HepG2 (cell line): ENCODE results near the gene ACP1. TPM values are rescaled to one million over a fixed set of nuclear protein-coding genes. Genes with fewer than 3 reads are reported as not detected.

Experiments used
- AKAP8 ChIP-seq: sonication (generic); formaldehyde crosslinking; IDR thresholded peaks from 2 replicates; pipeline ENCODE4 v1.5.1; 2020; ENCODE audit warnings: mild to moderate bottlenecking, missing genetic modification reagents
- ATF7 ChIP-seq, 2 experiments: fragments of 450-650 bp in 1 of 2; sonication (generic) in 1 of 2; formaldehyde crosslinking in 1 of 2; IDR thresholded peaks; 2 replicates each; pipeline versions ENCODE4 v1.4.0 to v1.6.1; 2016 to 2020; ENCODE audit warnings: antibody characterized with exemption in 1 of 2, mild to moderate bottlenecking in 1 of 2, missing genetic modification reagents in 1 of 2
- FOXM1 ChIP-seq: sonication (generic); formaldehyde crosslinking; IDR thresholded peaks from 2 replicates; pipeline ENCODE4 v1.5.0; 2020; ENCODE audit warnings: missing genetic modification reagents
- MED1 ChIP-seq: sonication (generic); formaldehyde crosslinking; IDR thresholded peaks from 2 replicates; pipeline ENCODE4 v1.4.0; 2020; ENCODE audit warnings: missing genetic modification reagents
- MED8 ChIP-seq: sonication (generic); formaldehyde crosslinking; IDR thresholded peaks from 2 replicates; pipeline ENCODE4 v1.8.1; 2023; ENCODE audit warnings: mild to moderate bottlenecking, missing genetic modification reagents; ENCODE audit not compliant: insufficient replicate concordance
- NFYB ChIP-seq: sonication (generic); formaldehyde crosslinking; IDR thresholded peaks from 2 replicates; pipeline ENCODE4 v1.4.0; 2020; ENCODE audit warnings: missing genetic modification reagents
- NR3C1 ChIP-seq: sonication (generic); formaldehyde crosslinking; IDR thresholded peaks from 2 replicates; pipeline ENCODE4 v1.4.0; 2020; ENCODE audit warnings: missing genetic modification reagents
- SALL2 ChIP-seq: sonication (generic); formaldehyde crosslinking; IDR thresholded peaks from 2 replicates; pipeline ENCODE4 v1.8.1; 2023; ENCODE audit warnings: mild to moderate bottlenecking, missing genetic modification reagents, inconsistent platforms
- SUZ12 ChIP-seq: fragments of 150-350 bp; IDR thresholded peaks from 2 replicates; pipeline ENCODE4 v1.6.1; 2014; ENCODE audit warnings: low read depth, low read length
- SYNCRIP ChIP-seq: fragments of 200-400 bp; formaldehyde crosslinking; IDR thresholded peaks from 2 replicates; pipeline ENCODE4 v1.6.1; 2018; ENCODE audit warnings: mild to moderate bottlenecking, low read depth, low read length; ENCODE audit not compliant: insufficient read depth
- ZFP36 ChIP-seq: fragments of 150-350 bp; IDR thresholded peaks from 2 replicates; pipeline ENCODE4 v1.6.1; 2018; ENCODE audit warnings: borderline replicate concordance, low read length, low read depth; ENCODE audit not compliant: partially characterized antibody
- ZNF44 ChIP-seq: sonication (generic); formaldehyde crosslinking; IDR thresholded peaks from 2 replicates; pipeline ENCODE4 v1.5.1; 2020; ENCODE audit warnings: mild to moderate bottlenecking, missing genetic modification reagents
- polyA plus RNA-seq, 8 experiments: library from polyadenylated mRNA; depleted of rRNA in 3 of 8; stranded (reverse) in 7 of 8; unstranded in 1 of 8; fragments of >200 nt; fragmentation: Illumina TruSeq in 4 of 8; extraction: Trizol in 4 of 8; gene quantifications; 2 replicates each; pipeline versions ENCODE4 v1.2.1 to v1.2.3, GENCODE V29; 2011 to 2016; ENCODE audit warnings: low read depth in 4 of 8, missing spikeins in 1 of 8, mixed read lengths in 1 of 8; ENCODE audit not compliant: insufficient read depth in 1 of 8
- total RNA-seq, 5 experiments: library from RNA; depleted of rRNA; stranded (reverse); fragments of >200 nt; fragmentation: Illumina TruSeq; extraction: Trizol; gene quantifications; 2 replicates each; pipeline ENCODE4 v1.2.3, GENCODE V29; 2016; ENCODE audit warnings: low read depth in 1 of 5
- TF ChIP-seq, protein P1 (sequence below): sonication (generic); formaldehyde crosslinking; IDR thresholded peaks from 2 replicates; pipeline ENCODE4 v1.8.0; 2022; ENCODE audit warnings: mild to moderate bottlenecking, missing genetic modification reagents
- TF ChIP-seq, protein P2 (sequence below): sonication (generic); formaldehyde crosslinking; IDR thresholded peaks from 2 replicates; pipeline ENCODE4 v1.4.0; 2020; ENCODE audit warnings: mild to moderate bottlenecking, missing genetic modification reagents
- TF ChIP-seq, protein P3 (sequence below): sonication (generic); formaldehyde crosslinking; IDR thresholded peaks from 2 replicates; pipeline ENCODE4 v1.4.0; 2020; ENCODE audit warnings: missing genetic modification reagents, borderline replicate concordance
- TF ChIP-seq, protein P4 (sequence below): sonication (generic); formaldehyde crosslinking; IDR thresholded peaks from 2 replicates; pipeline ENCODE4 v1.5.0; 2020; ENCODE audit warnings: missing genetic modification reagents
- TF ChIP-seq, protein P5 (sequence below): sonication (generic); formaldehyde crosslinking; IDR thresholded peaks from 2 replicates; pipeline ENCODE4 v1.4.0; 2020; ENCODE audit warnings: missing genetic modification reagents
- TF ChIP-seq, protein P6 (sequence below): sonication (generic); formaldehyde crosslinking; IDR thresholded peaks from 2 replicates; pipeline ENCODE4 v1.4.0; 2020; ENCODE audit warnings: missing genetic modification reagents

Gene ACP1
- total and polyA plus RNA-seq, 2 of the 13 experiments (the other 11 are each of a cell fraction or from before 2014, with no cell fraction given), result 246 to 348 TPM

DNA sequence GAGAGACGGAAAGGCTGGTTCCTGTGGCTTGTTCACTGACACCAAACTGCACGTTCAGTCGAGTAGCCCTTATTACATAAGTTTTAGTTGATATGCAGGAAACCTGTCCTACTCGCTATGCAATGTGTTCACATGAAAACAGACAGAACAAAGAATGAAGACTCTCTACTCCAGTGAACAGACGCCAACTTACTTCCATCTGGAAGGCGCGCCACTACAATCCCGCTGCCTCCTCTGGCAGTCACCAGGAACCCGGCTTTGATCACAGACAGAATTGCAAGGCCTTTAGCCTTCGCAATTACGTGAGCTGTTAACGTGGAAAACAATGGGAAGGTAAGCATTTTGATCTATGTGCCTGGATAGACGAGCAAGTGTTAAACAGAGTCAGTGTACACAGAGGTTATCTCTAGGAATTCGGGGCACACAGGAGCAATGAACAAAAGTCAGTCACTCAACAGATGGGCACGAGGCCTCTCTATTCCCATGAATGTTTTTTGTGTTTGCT is 15.2 kb upstream of the ACP1 start (continued):
- TF ChIP-seq, protein P1, sequence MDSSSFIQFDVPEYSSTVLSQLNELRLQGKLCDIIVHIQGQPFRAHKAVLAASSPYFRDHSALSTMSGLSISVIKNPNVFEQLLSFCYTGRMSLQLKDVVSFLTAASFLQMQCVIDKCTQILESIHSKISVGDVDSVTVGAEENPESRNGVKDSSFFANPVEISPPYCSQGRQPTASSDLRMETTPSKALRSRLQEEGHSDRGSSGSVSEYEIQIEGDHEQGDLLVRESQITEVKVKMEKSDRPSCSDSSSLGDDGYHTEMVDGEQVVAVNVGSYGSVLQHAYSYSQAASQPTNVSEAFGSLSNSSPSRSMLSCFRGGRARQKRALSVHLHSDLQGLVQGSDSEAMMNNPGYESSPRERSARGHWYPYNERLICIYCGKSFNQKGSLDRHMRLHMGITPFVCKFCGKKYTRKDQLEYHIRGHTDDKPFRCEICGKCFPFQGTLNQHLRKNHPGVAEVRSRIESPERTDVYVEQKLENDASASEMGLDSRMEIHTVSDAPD, result peak; percentile 77; the same call in 1 of the 2 replicates
- no peak for TF ChIP-seq NFYB (CRISPR knock-in tag)
- TF ChIP-seq, protein P2, sequence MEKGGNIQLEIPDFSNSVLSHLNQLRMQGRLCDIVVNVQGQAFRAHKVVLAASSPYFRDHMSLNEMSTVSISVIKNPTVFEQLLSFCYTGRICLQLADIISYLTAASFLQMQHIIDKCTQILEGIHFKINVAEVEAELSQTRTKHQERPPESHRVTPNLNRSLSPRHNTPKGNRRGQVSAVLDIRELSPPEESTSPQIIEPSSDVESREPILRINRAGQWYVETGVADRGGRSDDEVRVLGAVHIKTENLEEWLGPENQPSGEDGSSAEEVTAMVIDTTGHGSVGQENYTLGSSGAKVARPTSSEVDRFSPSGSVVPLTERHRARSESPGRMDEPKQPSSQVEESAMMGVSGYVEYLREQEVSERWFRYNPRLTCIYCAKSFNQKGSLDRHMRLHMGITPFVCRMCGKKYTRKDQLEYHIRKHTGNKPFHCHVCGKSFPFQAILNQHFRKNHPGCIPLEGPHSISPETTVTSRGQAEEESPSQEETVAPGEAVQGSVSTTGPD (CRISPR knock-in tag), result no peak; the same call in 1 of the 2 replicates
- peak; percentile 99 for TF ChIP-seq MED1 (CRISPR knock-in tag)
- TF ChIP-seq ZNF44 (CRISPR knock-in tag), result no peak
- TF ChIP-seq ZFP36, result no peak
- no peak for TF ChIP-seq ATF7 (IDR thresholded peaks at IDR 0.05)
- TF ChIP-seq ATF7 (CRISPR knock-in tag; IDR thresholded peaks at IDR 0.05), result peak; percentile 71; the same call in 1 of the 2 replicates
- TF ChIP-seq SYNCRIP, result no peak
- TF ChIP-seq, protein P3, sequence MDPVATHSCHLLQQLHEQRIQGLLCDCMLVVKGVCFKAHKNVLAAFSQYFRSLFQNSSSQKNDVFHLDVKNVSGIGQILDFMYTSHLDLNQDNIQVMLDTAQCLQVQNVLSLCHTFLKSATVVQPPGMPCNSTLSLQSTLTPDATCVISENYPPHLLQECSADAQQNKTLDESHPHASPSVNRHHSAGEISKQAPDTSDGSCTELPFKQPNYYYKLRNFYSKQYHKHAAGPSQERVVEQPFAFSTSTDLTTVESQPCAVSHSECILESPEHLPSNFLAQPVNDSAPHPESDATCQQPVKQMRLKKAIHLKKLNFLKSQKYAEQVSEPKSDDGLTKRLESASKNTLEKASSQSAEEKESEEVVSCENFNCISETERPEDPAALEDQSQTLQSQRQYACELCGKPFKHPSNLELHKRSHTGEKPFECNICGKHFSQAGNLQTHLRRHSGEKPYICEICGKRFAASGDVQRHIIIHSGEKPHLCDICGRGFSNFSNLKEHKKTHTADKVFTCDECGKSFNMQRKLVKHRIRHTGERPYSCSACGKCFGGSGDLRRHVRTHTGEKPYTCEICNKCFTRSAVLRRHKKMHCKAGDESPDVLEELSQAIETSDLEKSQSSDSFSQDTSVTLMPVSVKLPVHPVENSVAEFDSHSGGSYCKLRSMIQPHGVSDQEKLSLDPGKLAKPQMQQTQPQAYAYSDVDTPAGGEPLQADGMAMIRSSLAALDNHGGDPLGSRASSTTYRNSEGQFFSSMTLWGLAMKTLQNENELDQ (CRISPR knock-in tag), result peak; percentile 76; the same call in 1 of the 2 replicates
- TF ChIP-seq SALL2 (CRISPR knock-in tag), result 0 out of 2 replicates have a peak, but pooled peaks have one; percentile 30
- TF ChIP-seq AKAP8 (CRISPR knock-in tag), result no peak
- TF ChIP-seq, protein P4, sequence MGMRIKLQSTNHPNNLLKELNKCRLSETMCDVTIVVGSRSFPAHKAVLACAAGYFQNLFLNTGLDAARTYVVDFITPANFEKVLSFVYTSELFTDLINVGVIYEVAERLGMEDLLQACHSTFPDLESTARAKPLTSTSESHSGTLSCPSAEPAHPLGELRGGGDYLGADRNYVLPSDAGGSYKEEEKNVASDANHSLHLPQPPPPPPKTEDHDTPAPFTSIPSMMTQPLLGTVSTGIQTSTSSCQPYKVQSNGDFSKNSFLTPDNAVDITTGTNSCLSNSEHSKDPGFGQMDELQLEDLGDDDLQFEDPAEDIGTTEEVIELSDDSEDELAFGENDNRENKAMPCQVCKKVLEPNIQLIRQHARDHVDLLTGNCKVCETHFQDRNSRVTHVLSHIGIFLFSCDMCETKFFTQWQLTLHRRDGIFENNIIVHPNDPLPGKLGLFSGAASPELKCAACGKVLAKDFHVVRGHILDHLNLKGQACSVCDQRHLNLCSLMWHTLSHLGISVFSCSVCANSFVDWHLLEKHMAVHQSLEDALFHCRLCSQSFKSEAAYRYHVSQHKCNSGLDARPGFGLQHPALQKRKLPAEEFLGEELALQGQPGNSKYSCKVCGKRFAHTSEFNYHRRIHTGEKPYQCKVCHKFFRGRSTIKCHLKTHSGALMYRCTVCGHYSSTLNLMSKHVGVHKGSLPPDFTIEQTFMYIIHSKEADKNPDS, result peak; percentile 65; the same call in 1 of the 2 replicates
- TF ChIP-seq FOXM1 (CRISPR knock-in tag), result no peak
- no peak for TF ChIP-seq SUZ12
- TF ChIP-seq NR3C1 (CRISPR knock-in tag), result no peak
- TF ChIP-seq, protein P5, sequence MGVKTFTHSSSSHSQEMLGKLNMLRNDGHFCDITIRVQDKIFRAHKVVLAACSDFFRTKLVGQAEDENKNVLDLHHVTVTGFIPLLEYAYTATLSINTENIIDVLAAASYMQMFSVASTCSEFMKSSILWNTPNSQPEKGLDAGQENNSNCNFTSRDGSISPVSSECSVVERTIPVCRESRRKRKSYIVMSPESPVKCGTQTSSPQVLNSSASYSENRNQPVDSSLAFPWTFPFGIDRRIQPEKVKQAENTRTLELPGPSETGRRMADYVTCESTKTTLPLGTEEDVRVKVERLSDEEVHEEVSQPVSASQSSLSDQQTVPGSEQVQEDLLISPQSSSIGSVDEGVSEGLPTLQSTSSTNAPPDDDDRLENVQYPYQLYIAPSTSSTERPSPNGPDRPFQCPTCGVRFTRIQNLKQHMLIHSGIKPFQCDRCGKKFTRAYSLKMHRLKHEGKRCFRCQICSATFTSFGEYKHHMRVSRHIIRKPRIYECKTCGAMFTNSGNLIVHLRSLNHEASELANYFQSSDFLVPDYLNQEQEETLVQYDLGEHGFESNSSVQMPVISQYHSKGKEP (CRISPR knock-in tag), result no peak
- TF ChIP-seq, protein P6, sequence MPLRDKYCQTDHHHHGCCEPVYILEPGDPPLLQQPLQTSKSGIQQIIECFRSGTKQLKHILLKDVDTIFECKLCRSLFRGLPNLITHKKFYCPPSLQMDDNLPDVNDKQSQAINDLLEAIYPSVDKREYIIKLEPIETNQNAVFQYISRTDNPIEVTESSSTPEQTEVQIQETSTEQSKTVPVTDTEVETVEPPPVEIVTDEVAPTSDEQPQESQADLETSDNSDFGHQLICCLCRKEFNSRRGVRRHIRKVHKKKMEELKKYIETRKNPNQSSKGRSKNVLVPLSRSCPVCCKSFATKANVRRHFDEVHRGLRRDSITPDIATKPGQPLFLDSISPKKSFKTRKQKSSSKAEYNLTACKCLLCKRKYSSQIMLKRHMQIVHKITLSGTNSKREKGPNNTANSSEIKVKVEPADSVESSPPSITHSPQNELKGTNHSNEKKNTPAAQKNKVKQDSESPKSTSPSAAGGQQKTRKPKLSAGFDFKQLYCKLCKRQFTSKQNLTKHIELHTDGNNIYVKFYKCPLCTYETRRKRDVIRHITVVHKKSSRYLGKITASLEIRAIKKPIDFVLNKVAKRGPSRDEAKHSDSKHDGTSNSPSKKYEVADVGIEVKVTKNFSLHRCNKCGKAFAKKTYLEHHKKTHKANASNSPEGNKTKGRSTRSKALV, result peak; percentile 72; the same call in 1 of the 2 replicates
- TF ChIP-seq MED8, result peak; percentile 70
